NCI-H69 (cell line): ENCODE measurements around the gene ZNF785.
"Not testable (repeated sequence)": the region's sequence is repeated elsewhere in the genome, so short reads cannot be mapped to it uniquely, and the experiment has no call there.

ENCODE experiments used
- DNase-seq: peaks from one replicate; lab custom pipeline; 2025; lab: John Stamatoyannopoulos, UW

Gene ZNF785

DNA sequence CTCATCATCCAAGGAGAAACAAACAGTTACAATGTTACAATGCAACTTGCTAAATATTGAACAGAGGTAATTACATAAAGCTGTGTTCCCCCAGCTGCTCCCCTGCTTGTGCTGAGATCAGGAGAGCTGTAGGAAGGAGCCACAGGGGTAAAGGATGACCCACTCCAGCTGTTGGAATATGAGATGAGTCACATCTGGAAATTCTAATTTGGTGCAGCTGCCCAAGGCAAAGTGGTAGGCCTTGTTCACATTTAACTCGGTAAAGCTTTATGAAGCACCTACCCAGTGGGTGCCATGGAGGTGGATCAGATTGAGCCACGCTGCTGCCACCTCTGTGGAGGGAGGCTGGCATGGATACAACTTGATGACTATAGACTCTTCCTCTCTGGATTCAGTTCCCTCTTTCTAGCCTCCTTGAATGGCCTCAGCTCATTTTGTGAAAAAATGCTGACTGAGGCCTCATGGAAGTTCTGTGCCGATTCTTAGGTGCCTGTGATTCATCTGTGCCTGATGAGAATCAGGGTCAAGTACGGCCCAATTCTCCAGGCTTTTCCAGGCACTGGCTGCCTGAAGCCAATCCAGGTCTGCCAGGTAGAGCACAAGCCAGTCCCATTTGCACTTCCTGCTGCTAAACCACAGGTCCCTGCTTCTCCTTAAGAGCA, 17.2 kb upstream of the ZNF785 start:
- DNase-seq, result no peak

DNA sequence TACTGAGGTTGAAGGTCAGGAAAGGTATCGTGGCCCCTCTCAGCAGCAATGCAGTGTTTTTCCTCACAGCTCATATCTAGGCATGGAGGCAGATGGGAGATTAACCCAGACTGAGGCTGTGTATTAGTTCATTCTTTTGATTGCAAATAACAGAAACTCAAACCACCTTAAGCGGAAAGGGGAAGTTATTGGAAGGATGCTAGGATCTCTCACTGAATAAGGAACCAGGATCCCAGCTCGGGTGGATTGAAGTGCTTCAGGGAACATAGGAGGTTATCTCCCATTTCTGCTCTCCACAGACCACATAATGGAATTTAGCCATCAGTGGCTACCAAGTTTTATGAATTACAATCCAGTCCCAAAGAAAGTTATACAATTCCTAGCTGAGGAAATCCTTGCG, 16.5 kb upstream of the ZNF785 start:
- no peak for DNase-seq

DNA sequence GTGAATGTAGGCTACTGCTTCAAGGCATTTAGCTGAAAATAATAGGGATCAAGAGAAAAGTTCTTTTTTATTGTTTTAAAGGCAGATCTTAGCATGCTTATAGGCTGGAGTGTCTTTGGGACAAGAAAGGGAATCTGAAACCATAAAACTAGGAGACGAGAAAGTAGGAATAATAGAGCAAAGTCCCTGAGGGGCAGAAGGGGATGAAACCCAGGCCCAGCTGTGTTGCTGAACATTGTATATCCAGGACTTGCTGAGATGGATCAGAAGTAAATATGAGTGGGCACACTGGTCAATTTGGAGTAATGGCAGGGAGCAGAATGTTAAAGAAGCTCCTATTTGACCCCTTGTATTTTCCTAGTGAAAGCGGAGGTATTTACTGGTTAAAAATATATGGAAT, 15.4 kb upstream of the ZNF785 start:
- DNase-seq, result no peak

DNA sequence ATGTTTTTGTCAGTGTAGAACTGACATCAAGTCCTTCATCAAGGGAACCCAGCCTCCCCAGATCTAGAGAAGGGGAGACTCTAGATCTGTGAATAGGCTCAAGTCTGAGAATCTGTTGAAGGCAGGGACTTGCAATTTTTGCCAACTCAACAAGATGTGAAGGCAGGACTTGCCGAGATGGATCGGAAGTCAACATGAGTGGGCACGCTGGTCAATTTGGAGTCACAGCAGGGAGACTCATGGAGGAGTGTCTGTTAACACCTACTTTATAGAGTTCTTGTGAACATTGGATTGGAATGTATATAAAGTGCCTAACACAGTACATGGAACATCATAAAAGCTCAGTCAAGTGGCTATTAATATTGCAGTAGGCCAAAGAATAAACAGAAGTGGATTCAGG, 14.7 kb upstream of the ZNF785 start:
- no peak for DNase-seq

DNA sequence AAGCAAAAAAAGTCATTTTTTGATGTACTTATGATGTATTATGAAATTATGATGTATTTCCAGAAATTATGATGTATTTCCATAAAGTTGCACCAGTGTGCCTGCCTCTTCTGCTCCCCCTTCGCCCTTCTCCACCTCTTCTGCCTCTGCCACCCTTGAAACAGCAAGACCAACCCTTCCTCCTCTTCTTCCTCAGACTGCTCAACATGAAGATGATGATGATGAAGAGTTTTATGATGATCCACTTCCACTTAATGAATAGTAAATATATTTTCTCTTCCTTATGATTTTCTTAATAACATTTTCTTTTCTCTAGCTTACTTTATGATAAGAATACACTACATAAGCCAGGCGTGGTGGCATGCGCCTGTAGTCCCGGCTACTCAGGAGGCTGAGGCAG, 7.4 kb upstream of the ZNF785 start:
- DNase-seq, result no peak

DNA sequence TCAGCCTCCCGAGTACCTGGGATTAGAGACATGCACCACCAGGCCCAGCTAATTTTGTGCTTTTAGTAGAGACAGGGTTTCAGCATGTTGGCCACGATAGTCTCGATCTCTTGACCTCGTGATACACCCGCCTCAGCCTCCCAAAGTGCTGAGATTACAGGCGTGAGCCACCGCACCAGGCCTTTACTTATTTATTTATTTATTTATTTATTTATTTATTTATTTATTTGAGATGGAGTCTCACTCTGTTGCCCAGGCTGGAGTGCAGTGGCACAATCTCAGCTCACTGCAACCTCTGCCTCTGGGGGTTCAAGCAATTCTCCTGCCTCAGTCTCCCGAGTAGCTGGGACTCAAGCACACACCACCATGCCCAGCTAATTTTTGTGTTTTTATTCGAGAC, 5.4 kb upstream of the ZNF785 start:
- DNase-seq, result not testable (repeated sequence)

DNA sequence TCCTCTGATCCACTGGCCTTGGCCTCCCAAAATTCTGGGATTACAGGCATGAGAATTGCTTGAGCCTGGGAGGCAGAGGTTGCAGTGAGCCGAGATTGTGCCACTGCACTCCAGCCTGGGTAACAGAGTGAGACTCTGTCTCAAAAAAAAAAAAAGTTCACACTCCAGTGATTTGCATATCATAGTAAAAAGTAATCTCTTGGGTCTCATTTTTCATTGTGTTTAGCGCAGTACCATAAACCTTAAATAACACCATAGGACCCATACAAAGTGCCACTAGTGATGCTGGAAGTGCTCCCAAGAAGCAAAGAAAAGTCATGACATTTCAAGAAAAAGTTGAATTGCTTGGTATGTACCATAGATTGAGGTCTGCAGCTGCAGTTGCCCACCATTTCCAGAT, 4.1 kb upstream of the ZNF785 start:
- DNase-seq, result not testable (repeated sequence)

DNA sequence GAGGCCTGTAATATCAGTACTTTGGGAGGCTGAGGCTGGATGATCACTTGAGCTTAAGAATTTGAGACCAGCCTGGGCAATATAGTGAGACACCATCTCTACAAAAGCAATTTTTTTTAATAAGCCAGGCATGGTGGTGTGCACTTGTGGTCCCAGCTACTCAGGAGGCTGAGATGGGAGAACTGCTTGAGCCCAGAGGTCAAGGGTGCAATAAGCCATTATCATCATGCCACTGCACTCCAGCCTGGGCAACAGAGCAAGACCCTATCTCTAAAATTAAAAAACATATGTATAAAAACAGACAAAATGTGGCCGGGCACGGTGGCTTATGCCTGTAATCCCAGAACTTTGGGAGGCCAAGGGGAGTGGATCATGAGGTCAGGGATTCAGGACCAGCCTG, 3.2 kb upstream of the ZNF785 start:
- no peak for DNase-seq

DNA sequence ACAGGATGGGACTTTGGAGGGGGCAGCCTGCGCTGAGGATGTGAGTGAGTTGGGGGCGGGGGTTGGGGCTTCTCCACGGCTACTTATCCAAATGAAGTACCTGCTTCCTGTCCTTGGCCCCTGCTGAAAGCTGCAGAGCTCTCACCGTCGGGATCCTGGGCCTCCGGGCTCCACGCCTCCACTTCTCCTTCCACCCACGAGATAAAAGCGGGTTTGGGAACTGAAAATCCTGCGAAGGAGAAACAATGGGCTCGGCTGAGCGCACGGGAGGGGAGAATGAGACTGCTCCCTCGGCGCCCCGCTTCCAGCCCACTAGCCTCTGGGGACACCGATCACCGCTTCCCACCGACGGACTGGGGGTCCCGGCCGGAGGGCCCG, 486 bp downstream of the ZNF785 start:
- DNase-seq, result peak; percentile 77

DNA sequence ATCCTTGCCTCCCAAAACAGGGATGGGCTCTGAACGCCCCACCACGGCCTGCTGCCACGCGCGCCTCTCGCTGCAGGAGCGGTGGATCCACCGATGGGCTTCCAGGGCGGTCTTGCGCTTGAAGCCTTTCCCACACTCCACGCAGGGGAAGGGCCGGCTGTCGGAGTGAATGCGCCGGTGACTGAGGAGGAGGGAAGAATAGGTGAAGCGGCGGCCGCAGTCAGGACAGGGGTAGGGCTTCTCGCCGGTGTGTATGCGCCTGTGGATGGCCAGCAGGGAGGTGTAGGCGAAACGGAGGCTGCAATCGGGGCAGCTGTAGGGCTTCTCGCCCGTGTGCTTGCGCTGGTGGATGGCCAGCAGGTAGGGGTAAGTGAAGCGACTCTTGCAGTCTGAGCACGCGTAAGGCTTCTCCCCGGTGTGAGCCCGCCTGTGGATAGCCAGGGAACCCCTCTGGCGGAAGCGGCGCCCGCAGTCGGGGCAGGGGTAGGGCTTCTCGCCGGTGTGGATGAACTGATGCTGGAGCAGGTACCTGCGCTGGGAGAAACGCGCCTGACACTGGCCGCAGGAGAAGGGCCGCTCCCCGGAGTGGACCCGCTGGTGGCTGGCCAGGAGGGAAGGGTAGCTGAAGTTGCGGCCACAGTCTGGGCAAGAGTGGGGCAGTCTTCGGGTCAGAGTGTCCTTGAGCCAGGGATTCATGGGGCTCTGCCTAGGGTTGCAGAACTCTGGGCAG, 2.7 kb downstream of the ZNF785 start:
- DNase-seq, result no peak

DNA sequence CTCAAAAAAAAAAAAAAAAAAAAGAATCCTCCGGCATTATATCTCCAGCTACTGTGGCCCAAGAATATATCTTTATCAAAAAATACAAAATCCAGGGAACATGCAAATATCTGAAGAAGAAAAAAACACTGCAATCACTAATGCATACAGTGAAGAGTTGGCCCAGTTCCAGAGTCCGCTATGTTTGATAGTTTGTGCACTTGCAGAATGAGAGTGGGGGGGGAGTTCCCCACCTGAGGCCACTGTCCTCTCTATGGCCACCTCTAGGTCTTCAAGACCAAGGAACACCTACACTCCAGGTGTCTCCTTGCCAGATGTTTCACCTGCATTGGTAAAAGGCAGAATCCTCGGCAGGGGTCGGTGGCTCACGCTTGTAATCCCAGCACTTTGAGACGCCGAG, 4.0 kb downstream of the ZNF785 start:
- DNase-seq, result peak; percentile 25

DNA sequence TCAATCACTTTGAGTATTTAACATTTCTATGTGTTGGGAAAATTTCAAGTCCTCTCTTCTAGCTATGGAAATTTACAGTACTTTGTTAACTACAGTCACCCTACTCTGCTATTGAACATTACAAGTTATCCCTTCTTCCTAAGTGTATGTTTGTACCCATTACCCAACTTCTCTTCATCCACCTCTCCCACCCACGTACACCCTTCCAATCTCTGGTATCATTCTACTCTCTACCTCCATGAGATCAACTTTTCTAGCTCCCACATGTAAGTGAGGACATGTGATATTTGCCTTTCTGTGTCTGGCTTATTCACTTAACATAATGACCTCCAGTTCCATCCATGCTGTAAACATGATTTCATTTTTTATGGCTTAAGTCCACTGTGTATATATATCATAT, 10.8 kb downstream of the ZNF785 start:
- no peak for DNase-seq

DNA sequence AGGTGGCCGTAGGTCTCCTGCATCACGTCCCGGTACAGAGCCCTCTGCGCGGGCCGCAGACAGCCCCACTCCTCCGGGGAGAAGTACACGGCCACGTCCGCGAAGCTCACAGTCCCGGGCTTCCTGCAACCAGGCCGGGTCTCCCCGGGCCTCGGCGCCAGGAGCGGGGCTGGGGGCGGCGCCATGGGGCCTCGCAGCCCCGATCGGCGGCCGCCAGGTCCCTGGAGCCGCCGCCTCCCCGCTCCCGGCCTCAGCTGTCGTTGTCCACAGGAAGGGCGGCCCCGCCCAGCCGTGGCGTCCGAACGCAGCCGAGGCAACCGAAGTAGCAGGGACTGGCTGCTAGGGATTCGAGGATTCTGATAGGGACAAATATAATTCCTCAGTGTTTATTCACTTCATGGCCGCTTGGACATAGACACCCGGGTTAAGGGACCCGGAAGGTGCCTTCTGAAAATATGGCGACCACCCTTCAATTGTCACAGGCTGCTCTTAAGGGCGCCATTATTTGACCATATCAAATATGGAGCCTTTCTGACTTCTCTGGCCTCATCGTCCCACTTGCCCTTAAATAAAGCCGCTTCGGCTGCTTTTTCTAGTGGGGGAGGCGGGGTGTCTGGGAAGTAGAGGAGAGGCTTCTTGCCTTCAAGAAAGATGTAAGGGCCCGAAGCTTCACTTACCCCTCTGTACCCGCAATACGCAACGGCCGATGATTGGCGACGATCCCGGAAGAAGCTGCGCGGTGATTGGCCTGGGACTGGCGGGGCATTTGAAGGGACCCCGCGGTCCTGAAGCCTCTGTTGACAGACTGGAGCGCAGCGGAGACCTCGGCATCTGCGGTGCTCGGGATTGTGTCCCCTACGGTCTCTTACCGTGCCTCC, 13.8 kb downstream of the ZNF785 start, which contains the start of gene ZNF688:
Gene ZNF688 (minus strand): TSS at position 270 of the 878 bp plus-strand sequence. CDS start 85 bp downstream, at position 185.
- peak; percentile 99 for DNase-seq

DNA sequence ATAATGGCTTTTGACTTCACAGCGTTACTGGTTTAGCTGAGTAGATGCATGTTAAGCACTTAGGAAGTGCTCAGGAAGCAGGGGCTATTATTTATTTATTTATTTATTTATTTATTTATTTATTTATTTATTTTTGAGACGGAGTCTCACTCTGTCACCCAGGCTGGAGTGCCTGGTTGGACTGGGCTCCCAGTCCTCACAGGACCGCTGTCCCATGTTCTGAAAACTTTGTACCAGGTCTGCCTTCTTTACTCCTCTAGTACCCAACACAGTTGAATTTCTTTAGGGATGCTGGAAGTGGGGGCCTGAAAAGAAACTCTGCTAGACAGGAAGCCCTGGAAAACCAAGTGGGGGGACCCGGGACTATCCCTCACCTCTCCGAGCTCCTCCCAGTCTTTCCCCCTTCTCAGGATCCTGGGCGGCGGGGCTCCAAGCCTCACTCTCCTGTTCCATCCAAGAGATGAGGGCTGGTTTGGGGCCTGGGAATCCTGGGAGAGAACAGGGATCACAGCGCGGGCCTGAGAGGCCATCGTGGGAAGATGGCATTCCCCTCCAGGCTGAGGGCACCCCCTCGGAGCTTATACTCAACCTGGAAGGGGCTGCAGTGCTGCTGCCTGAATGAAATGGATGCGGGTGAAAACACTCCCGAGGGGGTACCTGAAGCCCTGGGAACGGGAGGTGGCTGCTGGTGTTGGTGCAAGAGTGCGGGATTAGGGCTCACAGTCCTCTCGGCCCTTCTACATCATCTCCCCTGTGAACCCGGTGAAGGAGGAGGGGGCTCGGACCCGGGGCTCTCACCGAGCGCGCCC, 14.7 kb downstream of the ZNF785 start:
- peak; percentile 69 for DNase-seq

DNA sequence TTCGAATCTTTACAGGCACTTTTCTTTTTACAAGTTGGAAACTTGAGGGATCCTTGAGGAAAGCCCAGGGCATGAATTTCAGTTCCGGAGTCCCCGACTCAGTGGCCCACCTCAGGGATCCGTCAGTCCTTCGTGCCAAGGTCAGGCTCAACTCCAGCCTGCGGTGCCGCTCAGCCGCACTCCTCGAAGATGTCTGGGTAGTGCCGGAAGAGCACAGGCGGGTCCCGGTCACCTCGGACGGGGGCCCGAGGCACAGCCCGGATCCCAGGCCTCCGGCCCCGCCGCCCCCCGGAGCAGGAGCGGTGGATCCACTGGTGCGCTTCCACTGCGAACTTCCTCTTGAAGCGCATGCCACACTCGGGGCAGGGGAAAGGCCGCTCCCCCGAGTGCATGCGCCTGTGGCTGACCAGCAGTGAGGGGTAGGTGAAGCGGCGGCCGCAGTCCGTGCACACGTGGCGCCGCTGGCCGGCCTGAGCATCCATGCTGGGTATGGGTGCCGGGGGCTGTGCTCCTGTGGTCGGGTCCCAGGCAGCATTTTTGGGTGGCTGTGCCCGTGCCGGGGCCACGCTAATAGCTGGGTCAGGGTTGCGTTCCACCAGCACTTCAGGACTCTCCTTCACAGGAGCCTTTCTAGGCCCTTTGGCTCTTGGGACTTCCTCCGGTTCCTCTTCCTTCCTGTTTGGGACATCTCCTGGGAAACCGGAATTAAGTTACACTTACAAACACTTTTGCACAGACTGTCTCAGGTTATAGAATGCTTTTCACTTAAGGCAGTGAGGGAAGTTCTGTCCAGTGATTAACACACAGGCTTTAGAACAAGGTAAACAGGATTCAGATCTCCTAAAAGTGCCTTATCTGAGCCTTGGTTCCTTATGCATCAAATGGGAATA, 15.5 kb downstream of the ZNF785 start:
- no peak for DNase-seq

DNA sequence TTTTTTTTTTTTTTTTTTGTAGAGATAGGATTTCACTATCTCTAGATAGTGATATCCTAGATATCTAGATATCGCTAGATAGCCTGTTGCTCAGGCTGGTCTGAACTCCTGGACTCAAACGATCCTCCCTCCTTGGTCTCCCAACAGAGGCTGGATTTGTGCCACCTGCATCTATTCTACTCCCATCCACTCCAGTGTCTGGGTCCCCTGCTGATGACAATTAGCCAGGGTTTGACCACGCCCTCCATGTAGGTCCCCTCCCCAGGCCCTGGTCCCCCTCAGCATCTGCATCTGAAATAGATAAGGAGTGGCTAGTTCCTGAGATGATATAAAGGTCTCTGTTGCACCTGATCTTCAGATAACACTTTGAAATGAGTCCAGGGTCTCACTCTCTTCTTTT, 16.2 kb downstream of the ZNF785 start:
- peak; percentile 42 for DNase-seq

DNA sequence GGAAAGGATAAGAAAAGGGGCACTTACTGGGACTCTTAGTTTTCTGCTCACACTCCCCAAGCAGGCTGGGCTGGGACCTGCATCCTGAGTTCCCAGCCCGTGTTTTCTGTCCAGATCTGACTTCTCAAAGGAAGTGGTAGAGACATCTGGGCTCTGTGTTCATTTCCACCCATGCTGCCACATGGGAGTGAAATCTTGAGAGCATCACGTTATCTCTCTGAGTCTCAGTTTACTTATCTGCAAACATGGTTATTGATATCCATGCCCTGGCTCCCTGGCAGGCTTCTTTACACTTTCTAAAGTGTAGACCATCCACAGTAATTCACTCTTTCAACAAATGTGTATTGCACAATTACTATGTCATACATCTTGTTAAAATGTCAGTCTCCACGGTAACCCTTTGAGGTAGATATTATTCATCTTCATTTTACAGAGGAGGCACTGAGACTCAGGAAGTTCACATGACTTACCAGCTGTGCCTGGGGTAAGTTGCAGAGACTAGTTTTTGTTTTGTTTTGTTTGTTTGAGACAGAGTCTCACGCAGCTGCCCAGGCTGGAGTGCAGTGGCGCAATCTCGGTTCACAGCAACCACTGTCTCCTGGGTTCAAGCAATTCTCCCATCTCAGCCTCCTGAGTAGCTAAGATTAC, 17.4 kb downstream of the ZNF785 start:
- peak; percentile 72 for DNase-seq

DNA sequence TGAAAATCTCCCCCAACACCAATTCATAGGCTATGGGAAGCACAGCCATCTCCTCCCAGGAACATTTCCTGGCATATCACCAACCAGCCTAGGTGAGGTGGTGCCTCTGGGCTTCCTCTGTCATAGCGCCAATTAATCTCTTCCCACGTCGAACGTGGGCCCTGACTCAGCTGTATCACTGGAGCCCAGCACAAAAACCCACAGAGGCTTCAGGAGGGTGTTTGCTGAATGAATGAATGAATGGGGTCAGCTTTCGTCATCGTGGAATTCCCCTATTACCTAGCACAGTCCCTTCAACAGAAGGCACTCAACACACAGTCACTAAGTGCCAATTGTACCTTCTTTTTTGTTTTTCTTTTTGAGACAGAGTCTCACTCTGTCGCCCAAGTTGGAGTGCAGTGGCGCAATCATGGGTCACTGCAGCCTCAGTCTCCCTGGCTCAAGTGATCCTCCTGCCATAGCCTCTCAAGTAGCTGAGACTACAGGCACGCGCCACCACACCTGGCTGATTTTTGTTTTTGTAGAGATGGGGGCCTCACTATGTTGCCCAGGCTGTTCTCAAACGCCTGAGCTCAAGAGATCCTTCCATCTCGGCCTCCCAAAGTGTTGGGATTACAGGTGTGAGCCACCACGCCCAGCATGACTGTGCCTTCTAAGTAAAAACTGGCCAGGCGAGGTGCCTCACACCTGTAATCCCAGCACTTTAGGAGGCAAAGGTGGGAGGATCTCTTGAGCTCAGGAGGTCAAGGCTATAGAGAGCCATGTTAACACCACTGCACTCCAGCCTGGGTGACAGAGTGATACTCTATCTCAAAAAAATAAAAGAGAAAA, 18.1 kb downstream of the ZNF785 start:
- DNase-seq, result peak; percentile 38

DNA sequence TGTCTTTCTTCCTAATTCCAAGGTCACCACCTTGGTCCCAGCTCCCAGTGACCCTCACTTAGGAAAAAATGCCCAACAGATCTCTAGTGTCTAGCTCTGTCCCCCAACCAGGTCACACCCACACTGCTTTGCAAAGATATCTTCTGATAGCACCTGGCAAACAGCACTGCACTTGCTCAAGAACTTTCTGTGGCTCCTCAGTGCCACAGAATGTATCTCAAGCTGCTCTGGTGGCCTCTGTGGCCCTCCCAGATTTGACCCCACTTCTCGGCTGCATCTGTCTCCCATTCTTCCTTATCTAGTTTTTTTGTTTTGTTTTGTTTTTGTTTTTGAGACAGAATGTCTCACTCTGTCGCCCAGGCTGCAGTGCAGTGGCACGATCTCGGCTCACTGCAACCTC, 19.0 kb downstream of the ZNF785 start:
- no peak for DNase-seq
